ENCODE results near the gene UNC13C. TPM values are rescaled to one million over a fixed set of nuclear protein-coding genes. Genes with fewer than 3 reads are reported as not detected.
A peak's percentile ranks its signal among the peaks of the same experiment; 100 is the strongest.

Gene UNC13C
- total RNA-seq, 1 experiment from 2014 or later = not detected

DNA sequence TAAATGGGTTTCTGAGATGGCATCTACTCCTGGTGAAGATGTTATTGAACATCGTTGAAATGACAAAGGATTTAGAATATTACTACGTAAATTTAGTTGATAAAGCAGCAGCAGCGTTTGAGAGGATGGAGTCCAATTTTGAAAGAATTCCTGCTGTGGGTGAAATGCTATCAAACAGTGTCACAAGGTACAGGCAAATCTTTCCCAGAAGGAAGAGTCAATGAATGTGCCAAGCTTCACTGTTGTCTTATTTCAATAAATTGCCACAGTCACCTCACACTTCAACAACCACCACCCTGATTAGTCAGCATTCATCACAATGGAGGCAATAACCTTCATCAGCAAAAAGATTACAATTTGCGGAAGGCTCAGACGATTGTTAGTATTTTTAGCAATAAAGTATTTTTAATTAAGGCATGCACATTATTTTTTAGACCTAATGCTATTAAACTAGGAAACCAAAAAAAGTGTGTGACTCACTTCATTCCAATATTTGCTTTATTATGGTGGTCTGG lies 142.8 kb downstream of the UNC13C start:
- H3K27ac ChIP-seq = no peak overlapping the region
- no peaks in the 10 kb centered on the region for H3K9me3 ChIP-seq (replicated peaks)
- no peak overlapping the region for H3K4me3 ChIP-seq
- H3K36me3 ChIP-seq = no peaks in the 10 kb centered on the region
- H3K4me1 ChIP-seq = no peaks in the 10 kb centered on the region
- DNase-seq = no peak
- H3K27me3 ChIP-seq = no peaks in the 10 kb centered on the region

- H3K36me3 ChIP-seq = no peaks in the 10 kb centered on the region
- H3K9me3 ChIP-seq (replicated peaks) = no peaks in the 10 kb centered on the region
- no peaks in the 10 kb centered on the region for H3K4me1 ChIP-seq
- no peak overlapping the region for H3K27ac ChIP-seq
- no peak overlapping the region for H3K4me3 ChIP-seq
- no peaks in the 10 kb centered on the region for H3K27me3 ChIP-seq
- DNase-seq = no peak
Observed at GRCh38 chr15:54127574-54127973, 149.3 kb downstream of the UNC13C start.

- Histone ChIP-seq H3K4me3 (no peak overlapping the region), H3K27me3 (no peaks in the 10 kb centered on the region), H3K4me1 (no peaks in the 10 kb centered on the region), H3K36me3 (no peaks in the 10 kb centered on the region), H3K9me3 (replicated peaks) (no peaks in the 10 kb centered on the region), H3K27ac (no peak overlapping the region)
- DNase-seq = no peak
Observed at GRCh38 chr15:54131410-54131809, 153.2 kb downstream of the UNC13C start.

DNA sequence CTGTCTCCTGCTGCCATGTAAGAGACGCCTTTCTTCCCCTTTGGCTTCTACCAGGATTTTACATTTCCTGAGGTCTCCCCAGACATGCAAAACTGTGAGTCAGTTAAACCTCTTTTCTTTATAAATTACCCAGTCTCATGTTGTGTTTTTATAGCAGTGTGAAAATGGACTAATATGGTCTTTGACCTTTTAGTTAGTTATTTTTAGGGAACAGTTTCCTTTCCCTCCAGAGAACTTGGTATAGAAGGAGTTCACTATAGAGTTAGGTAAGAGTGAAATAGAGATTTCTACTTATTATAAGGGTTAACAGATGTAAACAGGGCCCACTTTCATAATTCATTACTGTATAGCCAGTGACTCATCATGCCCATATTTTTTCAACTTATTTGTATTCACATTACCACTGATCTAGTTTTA lies 170.9 kb downstream of the UNC13C start:
- no peaks in the 10 kb centered on the region for H3K9me3 ChIP-seq (replicated peaks)
- H3K27ac ChIP-seq = no peak overlapping the region
- DNase-seq = no peak
- H3K4me3 ChIP-seq = no peak overlapping the region
- no peaks in the 10 kb centered on the region for H3K4me1 ChIP-seq
- no peaks in the 10 kb centered on the region for H3K36me3 ChIP-seq
- no peaks in the 10 kb centered on the region for H3K27me3 ChIP-seq

GRCh38 chr15:54150255-54150654 lies 172.0 kb downstream of the UNC13C start:
- no peak for DNase-seq
- Histone ChIP-seq H3K27ac (no peak overlapping the region), H3K9me3 (replicated peaks) (no peaks in the 10 kb centered on the region), H3K36me3 (no peaks in the 10 kb centered on the region), H3K4me1 (no peaks in the 10 kb centered on the region), H3K4me3 (no peak overlapping the region), H3K27me3 (no peaks in the 10 kb centered on the region)

DNA sequence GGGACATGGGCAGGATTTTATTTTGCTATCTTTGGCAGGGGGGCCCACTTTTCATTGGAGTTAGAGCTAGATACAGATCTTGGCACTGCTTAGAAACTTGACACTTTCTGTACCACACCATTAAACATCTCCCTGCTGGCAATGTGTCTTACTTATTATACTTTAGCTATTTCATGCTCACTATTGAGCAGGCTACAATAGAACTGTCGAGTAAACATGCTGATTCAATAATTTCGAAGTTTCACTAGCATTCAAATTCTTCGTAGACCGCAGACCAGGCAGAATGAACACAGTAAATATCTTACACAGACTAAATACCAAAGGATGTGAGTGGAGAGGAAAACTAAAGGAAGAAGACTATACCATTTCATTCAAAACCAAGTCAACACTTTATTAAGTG lies 180.8 kb downstream of the UNC13C start:
- Histone ChIP-seq H3K36me3 (no peaks in the 10 kb centered on the region), H3K4me3 (no peak overlapping the region), H3K27ac (no peak overlapping the region), H3K9me3 (replicated peaks) (no peaks in the 10 kb centered on the region), H3K27me3 (no peaks in the 10 kb centered on the region), H3K4me1 (no peaks in the 10 kb centered on the region)
- no peak for DNase-seq

DNA sequence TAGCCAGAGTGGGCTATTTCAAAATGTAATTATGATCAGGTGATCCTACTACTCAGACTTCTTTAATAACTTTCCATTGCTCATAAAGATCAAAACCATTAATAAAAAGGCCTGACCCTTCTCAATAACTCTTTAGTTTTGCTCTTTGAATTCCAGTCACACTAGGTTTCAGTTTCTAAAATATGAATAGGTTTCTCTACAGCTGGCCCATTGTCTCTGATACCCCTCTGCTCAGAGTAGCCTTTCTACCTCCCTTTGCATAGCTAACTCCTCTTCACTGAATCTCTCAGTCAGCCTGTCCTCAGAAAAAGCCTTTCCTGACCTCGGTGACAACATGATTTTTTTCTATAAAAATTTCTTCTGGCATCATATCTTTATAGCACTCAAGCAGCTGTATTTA lies 209.1 kb downstream of the UNC13C start:
- Histone ChIP-seq H3K4me1 (no peaks in the 10 kb centered on the region), H3K4me3 (no peak overlapping the region), H3K27me3 (no peaks in the 10 kb centered on the region), H3K36me3 (no peaks in the 10 kb centered on the region), H3K9me3 (replicated peaks) (no peaks in the 10 kb centered on the region), H3K27ac (no peak overlapping the region)
- no peak for DNase-seq

DNA sequence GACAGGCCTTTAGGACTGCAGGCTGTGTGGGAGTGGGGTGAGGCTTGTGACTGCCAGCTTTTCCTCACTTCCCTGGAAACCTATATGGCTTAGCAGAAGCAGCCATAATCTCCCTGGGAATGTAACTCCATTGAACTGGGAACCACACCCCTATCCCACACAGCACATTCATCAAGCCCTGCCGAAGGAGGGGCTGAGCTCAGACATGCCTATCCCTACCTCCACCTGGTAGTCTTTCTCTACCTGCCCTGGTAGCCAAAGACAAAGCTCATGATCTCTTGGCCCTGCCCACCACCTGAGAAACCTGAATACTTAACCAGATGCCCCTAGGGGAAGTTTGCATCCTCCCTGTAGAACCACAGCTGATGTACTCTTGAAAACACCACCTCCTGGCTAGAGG lies 219.8 kb downstream of the UNC13C start:
- H3K4me1 ChIP-seq = no peaks in the 10 kb centered on the region
- no peak overlapping the region for H3K27ac ChIP-seq
- no peak overlapping the region for H3K4me3 ChIP-seq
- no peaks in the 10 kb centered on the region for H3K27me3 ChIP-seq
- H3K9me3 ChIP-seq (replicated peaks) = no peaks in the 10 kb centered on the region
- H3K36me3 ChIP-seq = no peaks in the 10 kb centered on the region
- DNase-seq = no peak

- no peak for DNase-seq
- H3K4me3 ChIP-seq = no peak overlapping the region
- no peaks in the 10 kb centered on the region for H3K4me1 ChIP-seq
Observed at GRCh38 chr15:54206586-54207321, 228.5 kb downstream of the UNC13C start.

DNA sequence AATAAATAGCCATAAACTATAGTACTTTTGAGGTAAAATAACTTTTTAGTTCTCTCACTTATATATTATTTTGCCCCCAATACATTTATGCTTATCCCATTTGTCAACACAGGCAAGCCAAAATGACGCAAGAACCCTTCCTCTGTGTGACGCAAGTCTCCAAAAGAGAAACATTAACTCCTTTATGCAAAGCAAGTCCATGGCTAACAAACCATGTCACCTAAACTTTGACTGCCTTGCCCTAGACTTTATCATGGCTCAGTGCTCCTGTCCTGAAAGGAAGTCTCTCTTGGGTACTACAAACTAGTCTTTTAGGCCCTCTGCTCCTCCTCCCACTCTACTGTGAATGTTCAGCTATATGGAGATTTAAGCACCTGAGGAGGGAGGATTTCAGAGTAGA lies 230.5 kb downstream of the UNC13C start:
- H3K9me3 ChIP-seq (replicated peaks) = no peaks in the 10 kb centered on the region
- DNase-seq = no peak
- H3K4me3 ChIP-seq = no peak overlapping the region
- H3K4me1 ChIP-seq = no peaks in the 10 kb centered on the region
- no peaks in the 10 kb centered on the region for H3K36me3 ChIP-seq
- H3K27me3 ChIP-seq = no peaks in the 10 kb centered on the region
- no peak overlapping the region for H3K27ac ChIP-seq

More at GRCh38 chr15:54206586-54207321, 228.5 kb downstream of the UNC13C start:
- H3K9me3 ChIP-seq (replicated peaks) = no peaks in the 10 kb centered on the region
- no peak overlapping the region for H3K27ac ChIP-seq
- H3K27me3 ChIP-seq = no peaks in the 10 kb centered on the region
- no peaks in the 10 kb centered on the region for H3K36me3 ChIP-seq

DNA sequence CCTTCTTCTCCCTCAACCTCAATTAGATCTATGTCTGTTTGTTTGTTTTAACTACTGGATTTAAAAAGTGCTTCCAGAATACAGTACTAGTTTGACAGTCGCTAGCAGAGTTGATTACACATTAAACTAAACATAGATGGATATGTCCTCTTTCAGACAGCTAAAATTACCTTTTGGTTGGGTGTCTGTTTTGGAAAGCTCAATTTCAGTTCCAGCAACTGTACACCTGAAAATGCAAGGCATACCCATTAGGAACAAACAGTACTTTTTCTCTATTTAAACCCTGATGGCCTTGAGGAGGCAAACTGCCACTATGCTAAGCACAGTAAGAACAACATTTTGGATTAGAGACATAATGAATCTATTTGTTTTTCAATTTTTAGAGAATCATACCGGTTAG lies 234.4 kb downstream of the UNC13C start:
- Histone ChIP-seq H3K4me1 (no peaks in the 10 kb centered on the region), H3K9me3 (replicated peaks) (no peaks in the 10 kb centered on the region), H3K4me3 (no peak overlapping the region), H3K27me3 (no peaks in the 10 kb centered on the region), H3K36me3 (no peaks in the 10 kb centered on the region), H3K27ac (no peak overlapping the region)
- no peak for DNase-seq

GRCh38 chr15:54226455-54226854 lies 248.2 kb downstream of the UNC13C start:
- Histone ChIP-seq H3K27me3 (no peaks in the 10 kb centered on the region), H3K4me3 (no peak overlapping the region), H3K27ac (no peak overlapping the region), H3K4me1 (no peaks in the 10 kb centered on the region), H3K9me3 (replicated peaks) (no peaks in the 10 kb centered on the region), H3K36me3 (no peaks in the 10 kb centered on the region)
- no peak for DNase-seq

DNA sequence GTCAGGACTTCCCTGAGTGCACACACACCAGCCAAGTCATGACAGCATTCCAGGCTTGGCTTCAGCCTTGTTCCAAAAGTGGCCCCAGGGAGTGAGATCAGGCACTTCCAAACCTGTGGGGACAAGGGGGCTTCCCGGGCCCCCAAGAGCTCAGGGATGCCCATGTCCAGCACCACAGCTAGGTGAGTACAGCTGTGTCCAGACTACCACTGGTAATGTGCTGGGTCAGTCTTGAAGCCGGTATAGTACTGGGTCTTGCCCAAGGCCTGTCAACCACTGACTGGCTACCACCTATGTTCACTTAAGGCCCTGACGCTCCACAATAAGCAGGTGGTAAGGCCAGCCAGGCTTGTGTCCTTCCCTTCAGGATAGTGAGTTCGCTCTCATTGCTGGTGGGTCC lies 249.3 kb downstream of the UNC13C start:
- H3K27ac ChIP-seq = no peak overlapping the region
- DNase-seq = no peak
- no peaks in the 10 kb centered on the region for H3K27me3 ChIP-seq

DNA sequence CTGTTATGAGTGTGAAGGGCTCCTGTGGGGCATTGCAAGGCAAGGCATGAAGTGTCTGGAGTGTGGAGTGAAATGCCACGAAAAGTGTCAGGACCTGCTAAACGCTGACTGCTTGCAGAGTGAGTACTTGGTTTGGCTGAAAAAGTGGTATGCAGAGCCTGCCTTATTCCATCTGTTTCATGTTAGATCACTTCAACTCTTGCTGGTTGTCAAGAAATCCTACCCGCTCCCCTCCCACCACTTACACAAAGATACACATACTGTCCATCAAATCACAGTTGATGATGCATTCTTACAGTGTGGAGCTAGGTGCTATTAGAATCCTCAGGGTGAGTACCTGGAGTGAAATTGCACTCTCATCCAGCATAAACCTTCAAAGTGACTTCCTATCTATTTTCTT lies 272.1 kb downstream of the UNC13C start:
- H3K9me3 ChIP-seq (replicated peaks) = no peaks in the 10 kb centered on the region
- no peak overlapping the region for H3K27ac ChIP-seq
- no peak for DNase-seq
- H3K4me1 ChIP-seq = no peaks in the 10 kb centered on the region
- H3K4me3 ChIP-seq = no peak overlapping the region
- no peaks in the 10 kb centered on the region for H3K27me3 ChIP-seq
- no peaks in the 10 kb centered on the region for H3K36me3 ChIP-seq

More for the DNA sequence above, 249.3 kb downstream of the UNC13C start:
- no peak overlapping the region for H3K4me3 ChIP-seq
- H3K4me1 ChIP-seq = no peaks in the 10 kb centered on the region
- H3K36me3 ChIP-seq = no peaks in the 10 kb centered on the region
- no peaks in the 10 kb centered on the region for H3K9me3 ChIP-seq (replicated peaks)

DNA sequence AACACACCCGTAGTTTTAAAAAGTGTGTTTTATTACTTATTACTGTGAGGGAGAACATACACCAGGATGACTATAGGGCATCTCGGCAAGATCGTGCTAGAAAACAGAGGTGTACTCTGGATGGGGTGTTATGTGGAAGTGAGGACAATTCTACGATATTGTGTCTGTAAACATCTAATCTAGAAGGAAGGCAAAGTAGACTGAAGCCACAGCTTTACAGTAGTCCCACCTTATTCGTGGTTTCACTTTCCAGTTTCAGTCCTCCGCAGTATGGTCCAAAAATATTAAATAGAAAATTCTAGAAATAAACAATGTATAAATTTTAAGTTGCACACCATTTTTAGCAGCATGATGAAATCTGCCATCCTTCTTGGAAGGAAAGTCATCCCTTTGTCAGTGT lies 277.9 kb downstream of the UNC13C start:
- Histone ChIP-seq H3K27me3 (no peaks in the 10 kb centered on the region), H3K9me3 (replicated peaks) (no peaks in the 10 kb centered on the region), H3K4me1 (no peaks in the 10 kb centered on the region), H3K4me3 (no peak overlapping the region), H3K36me3 (no peaks in the 10 kb centered on the region), H3K27ac (no peak overlapping the region)
- no peak for DNase-seq

- H3K27ac ChIP-seq = no peak overlapping the region
- H3K4me1 ChIP-seq = no peaks in the 10 kb centered on the region
- no peaks in the 10 kb centered on the region for H3K36me3 ChIP-seq
- H3K4me3 ChIP-seq = no peak overlapping the region
- no peaks in the 10 kb centered on the region for H3K9me3 ChIP-seq (replicated peaks)
- no peaks in the 10 kb centered on the region for H3K27me3 ChIP-seq
- peak; percentile 4 to 30 for DNase-seq
Observed at GRCh38 chr15:54273928-54274327, 295.7 kb downstream of the UNC13C start.
